IPS-NIHi11 (cell line): ENCODE data around the gene ATRIP.

Source experiments
- DNase-seq: peaks from one replicate; pipeline ENCODE4 v3.0.0; 2012; ENCODE audit warnings: mixed read lengths, low spot score

Gene ATRIP

DNA sequence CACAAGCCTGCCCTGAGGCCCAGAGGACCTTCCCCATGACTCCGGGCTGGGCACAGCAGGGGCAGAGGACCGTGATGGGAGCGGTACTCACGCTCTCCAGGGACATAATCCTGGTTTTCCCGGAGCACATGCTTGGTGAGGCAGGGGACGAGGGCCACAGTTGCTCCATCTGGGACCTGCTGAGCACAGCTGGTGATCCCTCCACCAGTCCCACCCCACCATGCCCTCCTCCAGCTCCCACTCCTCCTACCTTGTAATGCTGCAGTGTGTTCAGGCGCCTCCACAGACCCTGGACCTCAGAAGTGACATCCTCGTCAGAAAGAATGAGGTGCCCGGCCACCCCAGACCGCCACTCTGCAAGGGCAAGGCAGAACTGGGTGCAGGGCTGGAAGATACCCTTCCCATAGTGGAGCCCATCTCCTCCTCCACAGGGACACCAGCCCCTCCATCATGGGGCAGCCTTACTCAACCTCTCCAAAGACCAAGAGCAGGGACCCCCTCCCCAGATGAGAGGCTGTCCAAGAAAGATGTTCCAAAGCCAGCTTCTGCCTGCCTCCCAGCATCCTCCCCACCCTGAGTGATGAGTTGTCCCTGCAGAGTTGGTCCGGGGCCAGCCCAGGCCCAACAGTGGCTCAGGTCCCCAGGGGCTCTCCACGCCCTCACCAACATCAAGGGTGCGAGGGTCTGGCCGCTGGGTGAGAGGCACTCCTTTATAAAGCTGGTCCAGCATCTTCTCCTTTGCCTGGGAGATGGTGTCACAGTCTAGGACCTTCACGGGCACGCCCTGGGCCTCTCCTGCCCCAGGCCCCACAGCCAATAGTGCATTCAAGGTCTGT lies 36.1 kb upstream of the ATRIP start:
- no peak for DNase-seq

DNA sequence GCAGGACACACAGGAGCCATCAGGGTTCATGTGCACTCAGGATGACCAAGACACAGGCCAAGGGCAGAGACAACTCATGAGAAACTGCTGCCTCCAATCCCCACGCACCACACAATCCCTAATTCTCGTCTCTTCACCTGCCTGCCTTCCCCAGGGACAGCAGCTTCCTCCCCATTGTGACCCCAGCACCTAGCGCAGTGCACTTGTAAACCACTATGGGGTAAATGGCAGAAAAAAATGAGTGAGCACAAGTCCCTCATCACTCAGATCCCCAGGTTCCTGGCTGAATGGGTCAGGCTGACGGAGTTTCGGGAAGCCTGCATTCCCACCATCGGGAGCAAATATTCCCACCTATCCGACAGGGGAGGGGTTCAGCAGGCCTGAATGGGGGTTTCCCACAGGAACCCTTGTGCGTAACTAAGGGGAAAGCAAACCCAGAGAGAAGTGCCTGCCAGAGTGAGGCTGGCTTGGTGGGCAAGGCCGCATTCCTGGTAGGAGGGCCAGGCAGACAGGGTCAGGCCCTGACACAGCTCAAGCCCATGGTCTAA lies 35.4 kb upstream of the ATRIP start:
- no peak for DNase-seq

DNA sequence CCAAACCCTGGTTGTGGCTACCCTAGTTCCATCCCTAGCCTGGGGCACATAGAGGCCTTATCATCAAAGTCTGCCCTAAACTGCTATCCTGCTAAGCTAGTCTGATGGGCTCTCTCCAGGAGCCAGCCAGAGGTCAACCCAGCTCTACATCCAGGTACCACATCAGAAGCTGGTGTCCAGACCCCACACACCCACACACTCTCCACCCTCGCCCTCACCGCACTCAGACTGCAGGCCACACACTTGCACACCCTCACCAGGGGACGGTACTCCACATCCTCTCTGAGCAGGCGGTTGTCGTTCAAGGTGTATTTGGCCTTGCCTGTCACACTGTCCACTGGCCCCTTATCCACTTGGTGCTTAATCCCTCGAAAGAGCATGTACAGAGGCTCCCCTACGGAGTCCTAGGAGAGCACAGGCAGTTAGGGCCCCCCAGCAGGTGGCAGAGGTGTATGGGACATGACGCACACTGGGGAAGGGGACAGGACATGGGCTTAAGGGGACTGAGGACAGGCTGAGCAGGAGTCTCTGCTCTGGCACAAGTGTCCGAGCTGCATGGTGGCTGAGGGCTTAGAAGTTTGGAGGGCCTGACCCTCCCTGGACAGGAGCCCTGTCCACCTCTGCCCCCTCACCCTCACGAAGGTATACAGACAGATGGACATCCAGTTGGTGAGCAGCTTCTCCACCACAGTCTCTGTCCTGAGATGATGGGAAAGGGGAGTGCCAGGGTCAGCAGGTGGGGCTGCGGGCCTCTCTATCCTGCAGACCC lies 34.7 kb upstream of the ATRIP start:
- no peak for DNase-seq

DNA sequence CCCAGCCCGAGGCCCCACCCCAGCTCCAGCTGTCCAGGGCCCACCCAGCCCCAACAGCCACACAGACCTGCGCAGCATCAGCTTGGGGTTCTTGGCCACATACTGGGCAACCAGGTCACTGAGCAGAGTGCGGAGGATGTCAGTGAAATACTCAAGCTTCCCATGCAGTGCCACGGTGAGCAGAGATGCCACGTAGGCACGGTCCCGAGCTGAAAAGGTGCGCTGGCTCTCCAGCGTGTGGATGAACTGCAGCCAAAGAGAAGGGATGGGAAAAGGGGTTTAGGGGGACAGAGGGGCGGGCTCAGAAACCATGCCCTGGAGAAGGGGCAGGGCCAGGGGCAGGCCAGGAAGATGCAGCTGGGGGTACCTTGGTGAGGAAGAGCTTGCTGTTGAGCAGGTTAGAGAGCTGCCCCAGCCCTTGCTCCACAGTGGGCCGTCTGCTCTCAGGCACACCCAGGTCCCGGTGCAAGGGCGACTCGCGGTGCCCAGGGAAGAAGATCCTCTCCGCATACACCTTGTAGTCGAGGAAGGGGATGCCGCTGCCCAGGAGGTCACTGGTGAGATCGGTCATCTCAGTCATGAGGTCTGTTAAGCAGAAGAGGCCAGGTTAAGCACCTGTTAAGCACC lies 34.0 kb upstream of the ATRIP start:
- no peak for DNase-seq

DNA sequence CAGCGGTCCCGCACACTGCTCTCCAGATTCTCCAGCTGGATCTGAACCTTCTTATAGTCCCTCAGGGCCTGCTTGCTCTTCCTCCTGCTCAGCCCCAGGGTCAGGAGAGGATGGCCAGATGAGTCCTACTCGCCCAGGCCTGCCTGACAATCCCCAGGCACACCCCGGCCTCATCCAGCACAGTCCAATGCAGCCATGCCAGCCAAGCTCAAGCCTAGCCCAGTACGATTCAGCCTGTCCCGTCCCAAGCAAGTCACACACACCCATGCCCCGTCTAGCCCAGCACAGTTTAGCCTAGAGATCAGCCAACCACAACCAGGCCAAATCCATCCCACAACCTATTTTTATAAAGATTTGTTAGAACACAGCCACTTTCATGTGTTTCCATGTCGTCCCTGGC lies 33.5 kb upstream of the ATRIP start:
- DNase-seq, result no peak

DNA sequence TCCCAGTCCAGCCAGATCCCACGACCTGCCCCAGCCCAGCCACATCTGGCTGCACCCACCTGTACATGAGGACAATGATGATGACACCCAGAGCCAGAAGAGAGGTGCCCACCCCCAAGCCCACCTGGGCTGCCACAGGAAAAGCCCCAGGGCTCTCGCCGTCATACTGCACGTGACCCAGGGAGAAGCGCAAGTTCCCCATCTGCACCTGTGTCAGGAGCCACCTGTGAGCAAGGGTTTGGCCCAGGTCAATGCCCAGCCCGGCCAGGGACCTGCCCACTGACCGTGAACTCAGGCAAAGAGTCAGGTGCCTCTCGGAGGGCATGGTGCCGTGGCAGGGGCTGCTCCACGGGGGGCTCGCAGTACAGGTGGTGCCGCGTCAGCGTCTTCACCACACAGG lies 32.9 kb upstream of the ATRIP start:
- DNase-seq, result no peak

DNA sequence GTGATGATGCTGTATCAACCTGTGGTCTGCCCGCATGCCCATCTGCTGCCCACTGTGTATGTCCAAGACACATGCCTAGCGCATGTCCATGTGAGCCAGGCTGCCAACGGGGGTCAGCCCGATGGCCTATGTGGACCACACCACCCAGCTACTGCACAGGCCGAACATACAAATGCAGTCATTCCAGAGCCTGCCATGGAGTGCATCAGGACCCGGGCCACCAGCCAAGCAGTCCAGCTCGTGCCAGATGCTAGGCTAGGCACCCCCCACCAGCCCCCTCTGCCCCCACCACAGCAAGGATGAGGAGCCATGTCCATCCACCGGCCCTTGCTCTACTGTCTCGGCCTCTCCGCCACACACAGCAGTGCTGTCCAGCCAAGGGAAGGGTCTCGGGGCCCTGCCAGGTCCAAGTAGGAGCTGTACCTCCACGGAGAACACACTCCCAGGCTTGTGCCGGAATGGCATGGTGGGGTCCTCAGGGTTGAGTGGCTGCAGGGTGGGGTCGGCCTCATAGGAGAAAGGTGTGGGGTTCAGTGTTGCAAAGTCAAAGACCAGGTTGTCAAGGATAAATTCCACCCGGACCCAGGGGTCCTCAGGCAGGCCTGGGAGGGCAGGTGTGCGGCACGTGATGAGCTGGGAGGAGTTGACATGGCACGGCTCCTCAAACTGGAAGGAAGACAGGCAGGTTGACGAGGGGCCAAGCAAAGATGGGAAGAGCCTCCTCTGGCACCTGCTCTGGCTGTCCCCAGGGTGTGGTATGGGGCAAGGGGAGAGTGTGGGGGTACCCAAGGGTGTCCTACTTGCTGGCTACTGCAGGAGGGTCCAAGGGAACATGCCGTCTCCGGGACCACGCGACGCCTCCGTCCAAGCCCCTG lies 31.9 kb upstream of the ATRIP start:
- no peak for DNase-seq

DNA sequence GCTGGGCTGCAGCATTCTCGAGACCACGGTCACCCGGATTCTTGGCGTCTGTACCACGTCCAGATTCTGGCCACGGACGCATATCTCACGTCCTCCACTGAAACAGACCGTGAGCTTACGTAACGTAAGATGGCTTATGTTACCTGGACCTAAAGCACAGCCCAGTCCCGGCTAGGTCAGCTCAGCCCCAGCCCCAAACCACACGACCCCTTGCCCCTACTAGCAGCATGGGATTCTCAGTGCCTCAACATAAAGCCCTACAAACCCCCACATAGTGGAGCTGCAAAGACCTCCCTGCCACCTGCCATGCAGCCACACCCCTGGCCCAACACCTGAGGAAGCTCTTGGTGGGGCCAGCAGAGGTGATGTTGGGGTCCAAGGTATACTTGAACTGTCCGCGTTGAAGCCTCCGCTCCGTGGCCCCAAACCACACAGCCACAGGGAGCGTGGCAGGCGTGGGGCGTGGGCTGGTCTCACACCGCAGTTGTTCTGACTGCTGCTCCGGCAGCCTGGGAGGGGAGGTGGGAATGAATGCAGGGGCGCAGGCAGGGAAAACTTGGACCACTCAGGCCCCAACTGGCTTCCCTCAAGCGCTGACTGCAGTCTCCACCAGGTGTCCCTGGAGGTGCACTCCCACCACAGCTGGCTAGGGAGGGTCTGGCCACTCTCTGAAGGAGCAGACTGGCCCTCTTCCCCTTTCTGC lies 31.1 kb upstream of the ATRIP start:
- DNase-seq, result no peak

DNA sequence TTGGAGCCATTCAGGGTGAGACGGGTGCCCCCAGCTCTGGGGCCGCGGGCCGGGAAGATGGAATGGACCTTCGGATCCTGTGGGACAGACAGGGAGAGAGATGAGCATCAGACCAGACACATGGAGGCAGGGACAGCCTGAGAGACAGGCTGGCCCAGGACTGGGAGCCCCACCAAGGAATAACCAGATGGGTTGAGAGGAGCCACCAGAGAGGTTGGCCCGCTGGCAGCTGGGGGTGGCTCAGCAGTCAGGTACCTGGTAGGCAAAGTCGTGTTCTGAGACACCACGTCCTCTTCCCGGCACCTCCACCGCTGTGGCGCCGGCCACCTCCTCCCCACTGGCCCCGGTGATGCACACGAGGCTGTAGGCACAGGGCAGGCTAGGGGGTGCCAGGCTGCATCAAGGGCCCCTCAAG lies 30.4 kb upstream of the ATRIP start:
- DNase-seq, result no peak

DNA sequence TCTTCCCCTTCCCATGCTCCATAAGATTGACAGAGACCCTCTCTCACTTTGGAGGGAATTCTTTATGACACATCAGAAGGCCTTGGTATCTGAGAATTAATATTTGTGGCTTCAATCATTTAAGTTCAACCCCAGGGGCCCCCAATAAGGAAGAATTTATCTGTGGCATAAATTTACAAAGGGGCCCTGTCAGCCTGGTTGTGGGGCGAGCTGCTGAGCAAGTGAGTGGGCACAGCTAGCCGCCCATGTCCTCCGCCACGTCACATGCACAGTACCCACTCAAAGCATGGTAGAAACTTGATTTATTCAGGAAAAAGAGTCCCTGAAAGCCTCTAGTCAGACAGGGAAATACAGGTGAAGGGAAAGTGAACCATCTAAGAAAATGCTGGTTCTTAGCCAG lies 30.0 kb upstream of the ATRIP start:
- no peak for DNase-seq

DNA sequence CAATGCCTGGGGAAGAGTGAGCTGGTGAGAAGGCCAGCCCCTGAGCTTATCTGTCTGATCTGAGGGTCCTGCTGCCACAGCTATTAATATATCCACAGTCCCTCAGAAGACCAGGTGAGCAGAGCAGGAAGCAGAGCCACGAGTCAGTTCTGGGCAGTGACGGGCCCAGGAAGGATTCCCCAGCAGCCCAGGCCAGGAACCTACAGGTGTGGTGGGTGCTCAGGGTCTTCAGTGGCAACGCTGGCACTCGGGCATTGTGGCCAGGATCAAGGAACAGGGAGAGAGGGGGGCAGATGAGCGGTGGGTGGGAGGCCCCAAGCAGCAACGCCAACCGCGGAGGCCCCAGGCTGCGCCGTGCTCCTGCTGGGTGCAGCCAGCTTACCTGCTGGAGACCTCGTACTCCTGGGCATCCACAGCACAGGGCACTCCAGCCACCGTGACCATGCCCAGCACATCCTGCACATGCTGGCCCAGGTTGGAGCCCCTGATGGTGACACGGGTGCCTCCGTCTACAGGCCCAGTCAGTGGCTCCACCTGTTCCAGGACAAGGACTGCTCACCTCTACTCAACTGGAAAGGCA lies 28.9 kb upstream of the ATRIP start:
- DNase-seq, result no peak

DNA sequence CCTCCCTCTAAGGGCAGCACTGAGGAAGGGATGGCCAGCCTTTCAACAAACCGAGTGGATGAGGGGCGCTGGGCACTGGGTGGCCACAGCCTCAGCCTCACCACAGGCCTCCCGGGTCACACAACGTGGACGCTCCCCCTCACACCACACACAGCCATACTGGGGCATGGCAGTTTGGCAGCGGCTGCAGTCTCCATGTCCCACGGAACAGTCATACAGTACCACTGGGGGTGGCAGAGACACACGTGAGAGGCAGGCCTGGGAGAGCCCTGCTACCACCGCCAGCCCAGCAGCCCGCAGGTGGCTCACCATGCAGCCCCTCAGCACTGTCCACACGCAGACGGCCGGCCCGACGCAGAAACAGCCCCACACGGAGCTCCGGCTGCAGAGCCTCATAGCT lies 28.4 kb upstream of the ATRIP start:
- DNase-seq, result no peak

DNA sequence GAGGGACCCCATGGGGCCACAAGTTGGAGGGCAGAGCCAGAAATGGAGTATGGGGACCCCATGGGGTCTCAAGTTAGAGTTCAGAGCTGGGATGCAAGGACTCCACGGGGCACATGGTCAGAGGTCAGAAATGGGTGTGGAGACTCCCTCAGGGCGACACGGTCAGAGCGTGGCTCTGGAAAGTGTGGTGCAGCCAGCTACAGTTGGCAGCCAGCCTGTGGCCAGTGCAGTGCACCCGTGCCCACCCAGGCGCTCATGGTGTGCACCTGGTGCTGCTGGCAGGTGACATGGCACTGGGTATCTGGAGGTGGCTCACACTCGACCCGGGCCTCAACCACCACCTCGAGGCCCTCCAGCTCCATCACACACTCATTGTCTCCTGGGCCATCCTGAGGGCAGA lies 27.9 kb upstream of the ATRIP start:
- DNase-seq, result no peak

DNA sequence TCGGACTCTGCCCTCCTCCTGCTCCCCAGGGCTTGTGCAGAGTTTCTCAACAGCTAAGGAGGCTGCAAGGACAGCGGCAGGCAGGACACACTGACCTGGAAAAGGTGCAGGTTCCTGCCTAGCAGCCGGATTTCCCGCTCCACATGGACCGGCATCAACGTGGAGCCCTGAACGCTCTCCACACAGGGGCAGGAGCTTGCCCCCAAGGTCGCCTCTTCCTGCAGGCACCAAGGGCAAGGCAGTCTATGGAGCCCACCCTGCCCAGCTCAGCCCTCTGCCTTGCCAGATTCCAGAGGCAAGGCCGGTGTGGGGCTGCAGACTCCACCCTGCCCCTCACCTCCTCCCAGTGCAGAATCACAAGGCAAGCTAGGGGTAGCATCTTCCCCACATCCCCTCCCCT lies 27.4 kb upstream of the ATRIP start:
- no peak for DNase-seq

DNA sequence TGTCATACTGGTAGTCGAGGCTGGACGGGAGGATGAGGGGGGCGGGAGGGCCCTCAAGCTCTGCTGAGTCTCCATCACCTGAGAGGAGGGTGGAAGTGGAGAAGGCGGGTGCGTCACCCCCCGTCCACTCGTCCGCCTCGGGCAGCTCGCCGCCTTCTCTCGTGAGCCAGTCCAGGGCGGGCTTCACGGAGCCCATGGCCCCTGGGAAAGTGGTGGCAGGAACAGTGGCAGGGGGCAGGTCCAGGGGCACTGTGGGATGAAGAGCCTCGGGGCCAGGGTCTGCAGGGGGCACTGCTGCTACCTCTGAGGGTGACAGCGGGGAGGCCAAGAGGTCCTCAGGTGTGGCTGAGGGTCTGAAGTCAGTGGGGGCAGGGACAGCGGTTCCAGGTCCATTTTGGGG lies 26.9 kb upstream of the ATRIP start:
- DNase-seq, result no peak

DNA sequence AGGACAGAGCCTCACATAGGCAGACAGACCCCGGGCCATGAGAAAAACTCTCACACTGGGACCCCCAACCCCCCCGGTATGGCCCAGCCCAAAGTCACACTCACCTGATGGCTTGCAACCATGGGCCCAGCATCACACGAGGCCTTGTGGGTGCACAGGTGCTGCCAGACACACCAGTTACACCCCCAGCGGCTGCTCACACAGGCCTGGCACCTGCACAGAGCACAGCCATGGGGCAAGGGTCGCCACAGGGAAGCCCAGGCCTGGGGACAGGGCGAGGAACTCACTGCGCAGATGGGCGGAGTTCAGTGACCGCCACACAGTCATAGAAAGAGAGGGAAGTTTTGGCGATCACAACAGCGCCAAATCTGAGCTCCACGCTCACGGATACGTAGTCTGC lies 26.0 kb upstream of the ATRIP start:
- no peak for DNase-seq

DNA sequence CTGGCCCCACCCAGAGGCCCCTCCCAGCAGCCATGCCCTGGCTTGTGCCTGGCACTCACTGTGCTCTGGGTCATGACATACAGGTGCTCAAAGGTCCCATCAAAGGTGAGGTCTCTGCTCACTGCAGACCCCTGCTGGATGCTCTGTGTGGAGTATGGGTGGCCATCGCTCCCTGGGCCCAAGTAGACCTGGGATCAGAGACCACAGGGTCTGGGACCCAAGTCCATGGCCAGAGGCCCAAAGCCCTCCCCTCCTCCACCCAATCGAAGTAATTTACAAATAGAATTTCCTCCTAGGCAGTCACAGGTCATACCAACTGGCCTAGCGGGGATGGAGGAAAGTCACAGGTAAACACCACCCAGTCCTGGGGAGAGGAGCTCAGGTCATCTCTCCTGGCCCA lies 24.3 kb upstream of the ATRIP start:
- no peak for DNase-seq

DNA sequence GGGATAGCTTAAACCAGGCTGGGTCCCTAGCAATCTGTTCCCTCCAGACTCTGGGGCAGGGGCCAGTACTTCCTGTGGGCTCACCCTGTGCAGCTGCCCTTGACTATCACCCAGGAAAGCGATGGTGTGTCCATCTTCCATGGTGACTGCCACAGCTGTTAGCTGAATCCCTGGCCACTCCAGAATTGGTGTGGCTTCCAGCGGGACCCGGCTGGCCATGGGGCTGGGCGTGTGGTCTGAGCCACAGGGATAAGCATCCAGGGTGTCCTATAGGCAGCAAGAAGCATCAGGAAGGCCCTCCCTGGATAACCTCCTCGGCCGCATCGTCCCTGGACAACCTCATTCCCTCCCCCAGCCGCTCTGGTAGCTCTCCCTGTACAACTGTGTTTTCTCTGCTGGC lies 23.9 kb upstream of the ATRIP start:
- no peak for DNase-seq

DNA sequence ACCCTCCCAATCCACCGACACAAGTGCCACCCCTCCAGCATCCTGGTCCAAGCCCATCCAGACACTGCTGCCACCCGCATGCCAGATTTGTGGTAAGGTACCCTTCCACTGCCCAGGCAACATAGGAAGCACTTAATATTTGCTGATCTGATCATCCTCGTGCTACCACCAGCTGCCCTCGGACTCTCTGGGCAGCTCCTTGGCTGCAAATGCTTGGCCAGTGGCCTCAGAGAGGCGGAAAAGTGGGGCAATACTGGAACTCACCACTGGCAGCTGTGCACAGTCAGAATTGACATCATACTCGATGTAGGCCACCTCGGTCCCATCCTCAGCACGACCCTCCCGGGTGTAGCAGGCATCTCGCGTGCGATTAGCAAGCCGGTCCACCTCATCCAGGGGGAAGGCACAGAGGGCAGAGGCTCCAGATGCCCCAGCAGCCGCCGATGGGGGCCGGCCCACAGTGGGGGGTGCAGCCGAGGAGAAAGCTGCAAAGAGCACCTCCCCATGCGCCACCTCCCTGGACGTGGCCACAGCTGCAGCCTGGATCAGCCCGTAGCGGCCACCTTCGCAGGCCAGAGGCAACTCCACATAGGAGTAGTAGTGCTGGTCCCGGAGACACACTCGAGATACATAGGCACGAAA lies 23.2 kb upstream of the ATRIP start:
- DNase-seq, result no peak
